ENCODE results near the gene ACVR1. TPM values are rescaled to one million over a fixed set of nuclear protein-coding genes. Genes with fewer than 3 reads are reported as not detected.

Gene ACVR1
- total RNA-seq, 4 donors from 2014 or later = 17.9 to 41.4 (median 29.9) TPM

GRCh38 chr2:157848213-157848612 is 27.9 kb downstream of the ACVR1 start:
- Histone ChIP-seq H3K27me3 (no peaks in the 10 kb centered on the region), H3K4me3 (no peak overlapping the region), H3K27ac (no peak overlapping the region), H3K36me3 (peaks cover 0 to 5% of the 10 kb centered on the region in 2 donors), H3K9me3 (no peaks in the 10 kb centered on the region), H3K4me1 (peaks cover 0 to 15% (median 0%) of the 10 kb centered on the region in 3 donors)
- 82 to 92% methylated on average over 2 to 3 of the region's 4 CpGs for WGBS, 2 donors (ENCODE audit: low coverage in 1 of 2)
- TF ChIP-seq POLR2A (IDR thresholded peaks at IDR 0.05) (no peak), POLR2AphosphoS5 (IDR thresholded peaks at IDR 0.05) (no peak), EP300 (IDR thresholded peaks at IDR 0.05) (no peak), CTCF (IDR thresholded peaks at IDR 0.05) (no peak)
- ATAC-seq = no peak

GRCh38 chr2:157845081-157845480 is 31.0 kb downstream of the ACVR1 start:
- Histone ChIP-seq H3K36me3 (no peaks in the 10 kb centered on the region), H3K4me1 (peaks cover 0 to 43% (median 6%) of the 10 kb centered on the region in 3 donors), H3K27me3 (no peaks in the 10 kb centered on the region), H3K4me3 (no peak overlapping the region), H3K27ac (no peak overlapping the region), H3K9me3 (no peaks in the 10 kb centered on the region)
- ATAC-seq = no peak
- WGBS, 2 donors (ENCODE audit: low coverage in 1 of 2) = 88 to 100% methylated on average over 1 to 2 of the region's 2 CpGs
- TF ChIP-seq CTCF (IDR thresholded peaks at IDR 0.05) (no peak), POLR2A (IDR thresholded peaks at IDR 0.05) (no peak), EP300 (IDR thresholded peaks at IDR 0.05) (no peak), POLR2AphosphoS5 (IDR thresholded peaks at IDR 0.05) (no peak)

- Histone ChIP-seq H3K4me1 (peaks cover 0 to 46% (median 16%) of the 10 kb centered on the region in 3 donors), H3K27me3 (no peaks in the 10 kb centered on the region), H3K4me3 (no peak overlapping the region), H3K36me3 (no peaks in the 10 kb centered on the region), H3K27ac (no peak overlapping the region), H3K9me3 (no peaks in the 10 kb centered on the region)
- no peak for TF ChIP-seq CTCF (IDR thresholded peaks at IDR 0.05)
- TF ChIP-seq EP300 (IDR thresholded peaks at IDR 0.05) = no peak
- no peak for TF ChIP-seq POLR2A (IDR thresholded peaks at IDR 0.05)
- TF ChIP-seq POLR2AphosphoS5 (IDR thresholded peaks at IDR 0.05) = no peak
- no peak for ATAC-seq
- 65 to 78% methylated on average over 2 to 4 of the region's 4 CpGs for WGBS, 2 donors (ENCODE audit: low coverage in 1 of 2)
Observed at GRCh38 chr2:157843935-157844334, 32.2 kb downstream of the ACVR1 start.

- 83 to 100% methylated on average over 1 of the region's 1 CpG for WGBS, 2 donors (ENCODE audit: low coverage in 1 of 2)
- H3K9me3 ChIP-seq = no peaks in the 10 kb centered on the region
- H3K27ac ChIP-seq = no peak overlapping the region
- H3K36me3 ChIP-seq = no peaks in the 10 kb centered on the region
- H3K4me3 ChIP-seq = no peak overlapping the region
- ATAC-seq = no peak
- peaks cover 0 to 55% (median 17%) of the 10 kb centered on the region in 3 donors for H3K4me1 ChIP-seq
- no peak for TF ChIP-seq POLR2AphosphoS5 (IDR thresholded peaks at IDR 0.05)
- TF ChIP-seq POLR2A (IDR thresholded peaks at IDR 0.05) = no peak
- TF ChIP-seq CTCF (IDR thresholded peaks at IDR 0.05) = no peak
- no peak for TF ChIP-seq EP300 (IDR thresholded peaks at IDR 0.05)
- H3K27me3 ChIP-seq = no peaks in the 10 kb centered on the region
Observed at GRCh38 chr2:157843081-157843480, 33.0 kb downstream of the ACVR1 start.

- H3K27me3 ChIP-seq = no peaks in the 10 kb centered on the region
- H3K4me3 ChIP-seq = no peak overlapping the region
- ATAC-seq = no peak
- WGBS, 2 donors (ENCODE audit: low coverage in 1 of 2) = 44 to 79% methylated on average over 2 to 3 of the region's 3 CpGs
- H3K27ac ChIP-seq = no peak overlapping the region
- TF ChIP-seq POLR2AphosphoS5 (IDR thresholded peaks at IDR 0.05) (no peak), POLR2A (IDR thresholded peaks at IDR 0.05) (no peak), EP300 (IDR thresholded peaks at IDR 0.05) (no peak), CTCF (IDR thresholded peaks at IDR 0.05) (no peak)
- H3K9me3 ChIP-seq = no peaks in the 10 kb centered on the region
- H3K4me1 ChIP-seq = peaks cover 0 to 63% (median 17%) of the 10 kb centered on the region in 3 donors
- H3K36me3 ChIP-seq = no peaks in the 10 kb centered on the region
Observed at GRCh38 chr2:157842106-157842879, 33.8 kb downstream of the ACVR1 start.
